OCI-LY7 (cell line): ENCODE data around the gene ANKRD16.

ENCODE experiments used
- EZH2phosphoT487 ChIP-seq: fragments of 200-600 bp; sonication (generic); IDR thresholded peaks from 2 replicates; pipeline ENCODE4 v1.6.1; 2018; ENCODE audit warnings: low read depth, borderline replicate concordance, mild to moderate bottlenecking, mixed run types, antibody characterized with exemption, low read length, moderate library complexity, mixed read lengths
- TF ChIP-seq, protein P1 (sequence below): fragments of 200-600 bp; sonication (generic); conservative IDR thresholded peaks from 2 replicates; pipeline ENCODE4 v1.5.1; 2014; ENCODE audit warnings: mild to moderate bottlenecking, antibody characterized with exemption, low read length, moderate library complexity, mixed read lengths

- TF ChIP-seq, protein P1, sequence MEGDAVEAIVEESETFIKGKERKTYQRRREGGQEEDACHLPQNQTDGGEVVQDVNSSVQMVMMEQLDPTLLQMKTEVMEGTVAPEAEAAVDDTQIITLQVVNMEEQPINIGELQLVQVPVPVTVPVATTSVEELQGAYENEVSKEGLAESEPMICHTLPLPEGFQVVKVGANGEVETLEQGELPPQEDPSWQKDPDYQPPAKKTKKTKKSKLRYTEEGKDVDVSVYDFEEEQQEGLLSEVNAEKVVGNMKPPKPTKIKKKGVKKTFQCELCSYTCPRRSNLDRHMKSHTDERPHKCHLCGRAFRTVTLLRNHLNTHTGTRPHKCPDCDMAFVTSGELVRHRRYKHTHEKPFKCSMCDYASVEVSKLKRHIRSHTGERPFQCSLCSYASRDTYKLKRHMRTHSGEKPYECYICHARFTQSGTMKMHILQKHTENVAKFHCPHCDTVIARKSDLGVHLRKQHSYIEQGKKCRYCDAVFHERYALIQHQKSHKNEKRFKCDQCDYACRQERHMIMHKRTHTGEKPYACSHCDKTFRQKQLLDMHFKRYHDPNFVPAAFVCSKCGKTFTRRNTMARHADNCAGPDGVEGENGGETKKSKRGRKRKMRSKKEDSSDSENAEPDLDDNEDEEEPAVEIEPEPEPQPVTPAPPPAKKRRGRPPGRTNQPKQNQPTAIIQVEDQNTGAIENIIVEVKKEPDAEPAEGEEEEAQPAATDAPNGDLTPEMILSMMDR = no peak
- no peak for TF ChIP-seq EZH2phosphoT487
Measured at GRCh38 chr10:5882961-5883360, 6.7 kb downstream of the ANKRD16 start.
